ENCODE measurements around the gene QSOX1.

GRCh38 chr1:180116964-180117763 lies 37.5 kb upstream of the QSOX1 start:
- TF ChIP-seq EZH2 (IDR thresholded peaks at IDR 0.05), result no peak
- no peak for TF ChIP-seq POLR2AphosphoS5 (IDR thresholded peaks at IDR 0.05; ENCODE audit: borderline replicate concordance, low read depth, low read length)

Measured in SK-N-MC (cell line).